GM21717 (cell line): ENCODE data around the gene NR2F1-AS1.

Experiments used
- ATAC-seq: cut with Tn5 transposase; IDR thresholded peaks from one replicate; pipeline ENCODE4 v1.9.1; 2021; ENCODE audit warnings: mild to moderate bottlenecking, moderate library complexity; ENCODE audit not compliant: unreplicated experiment

Gene NR2F1-AS1

GRCh38 chr5:93578813-93579691, 2.0 kb downstream of the NR2F1-AS1 start:
- no peak for ATAC-seq

- no peak for ATAC-seq
These were observed 2.9 kb downstream of the NR2F1-AS1 start for GRCh38 chr5:93577854-93578812.

- ATAC-seq, result no peak
These were observed 3.8 kb downstream of the NR2F1-AS1 start for GRCh38 chr5:93576994-93577853.

- ATAC-seq, result no peak
These were observed 5.3 kb downstream of the NR2F1-AS1 start for GRCh38 chr5:93575461-93576414.

- ATAC-seq, result no peak
These were observed 6.3 kb downstream of the NR2F1-AS1 start for GRCh38 chr5:93574491-93575305.

- no peak for ATAC-seq
These were observed 7.4 kb downstream of the NR2F1-AS1 start for GRCh38 chr5:93573354-93574351.

- ATAC-seq, result no peak
These were observed 8.2 kb downstream of the NR2F1-AS1 start for GRCh38 chr5:93572608-93573353.

GRCh38 chr5:93572101-93572607, 8.9 kb downstream of the NR2F1-AS1 start:
- ATAC-seq, result no peak

GRCh38 chr5:93571114-93571949, 9.7 kb downstream of the NR2F1-AS1 start:
- no peak for ATAC-seq

GRCh38 chr5:93570294-93571113, 10.5 kb downstream of the NR2F1-AS1 start:
- ATAC-seq, result no peak

GRCh38 chr5:93569300-93570160, 11.5 kb downstream of the NR2F1-AS1 start:
- no peak for ATAC-seq

- ATAC-seq, result no peak
These were observed 13.6 kb downstream of the NR2F1-AS1 start for GRCh38 chr5:93567424-93567823.

GRCh38 chr5:93566091-93566490, 14.9 kb downstream of the NR2F1-AS1 start:
- ATAC-seq, result no peak
